Endodermal cell (in vitro differentiated cells): ENCODE results near the gene MRTFB. TPM values are rescaled to one million over a fixed set of nuclear protein-coding genes. Genes with fewer than 3 reads are reported as not detected.

Experiments used
- DNase-seq: peaks from one replicate; pipeline ENCODE4 v3.0.0-alpha.2; 2017
- H3K27ac ChIP-seq: 2 replicates; pipeline ENCODE4 v1.5.1; 2013; ENCODE audit warnings: mild to moderate bottlenecking, low read depth, low read length, moderate library complexity
- H3K27me3 ChIP-seq: 2 replicates; pipeline ENCODE4 v1.6.1; 2013; ENCODE audit warnings: mild to moderate bottlenecking, low read length, moderate library complexity; ENCODE audit not compliant: insufficient read depth, control insufficient read depth, poor library complexity, severe bottlenecking
- H3K36me3 ChIP-seq: 2 replicates; pipeline ENCODE4 v1.7.0; 2013; ENCODE audit warnings: mild to moderate bottlenecking, low read length, moderate library complexity; ENCODE audit not compliant: control insufficient read depth, insufficient read depth
- H3K4me1 ChIP-seq: one replicate; pipeline ENCODE4 v1.7.0; 2013; ENCODE audit warnings: low read length; ENCODE audit not compliant: control insufficient read depth, insufficient read depth
- H3K4me3 ChIP-seq: 2 replicates; pipeline ENCODE4 v1.5.1; 2013; ENCODE audit warnings: mild to moderate bottlenecking, low read length, moderate library complexity
- H3K9ac ChIP-seq: 2 replicates; pipeline ENCODE4 v1.6.1; 2013; ENCODE audit warnings: mild to moderate bottlenecking, low read length, moderate library complexity; ENCODE audit not compliant: poor library complexity, severe bottlenecking; ENCODE audit errors: extremely low read depth
- H3K9me3 ChIP-seq: 2 replicates; pipeline ENCODE4 v1.6.1; 2013; ENCODE audit warnings: mild to moderate bottlenecking, low read length, moderate library complexity; ENCODE audit not compliant: control insufficient read depth
- H3K27ac Mint-ChIP-seq: 2 replicates; pipeline ENCODE4 v1.8.0; 2020; ENCODE audit warnings: mixed read lengths
- H3K27me3 Mint-ChIP-seq: 2 replicates; pipeline ENCODE4 v1.8.0; 2021; ENCODE audit warnings: mild to moderate bottlenecking, mixed read lengths; ENCODE audit not compliant: insufficient read depth
- H3K36me3 Mint-ChIP-seq: 2 replicates; pipeline ENCODE4 v1.8.0; 2020; ENCODE audit warnings: low read depth, mixed read lengths
- H3K4me1 Mint-ChIP-seq: 2 replicates; pipeline ENCODE4 v1.8.0; 2020; ENCODE audit warnings: mixed read lengths
- H3K4me3 Mint-ChIP-seq: 2 replicates; pipeline ENCODE4 v1.8.0; 2020; ENCODE audit warnings: mild to moderate bottlenecking, moderate library complexity, mixed read lengths
- H3K9me3 Mint-ChIP-seq: 2 replicates; pipeline ENCODE4 v1.8.0; 2020; ENCODE audit warnings: mild to moderate bottlenecking, mixed read lengths
- WGBS, 2 experiments: methylation state at CpG; one replicate each; pipeline versions ENCODE4 v1.1.5 to v1.1.7; 2013; ENCODE audit warnings: missing lambda C conversion rate in 2 of 2, mixed read lengths in 1 of 2; ENCODE audit not compliant: insufficient coverage in 1 of 2, insufficient read length in 1 of 2; 5-methylcytosine and 5-hydroxymethylcytosine counted together
- total RNA-seq, 2 donors: library from RNA; stranded (reverse); fragmentation: NEBNext Ultra II Directional in 1 of 2; extraction: Animal tissue kit (Norgen Biotek cat#: 25700) in 1 of 2; gene quantifications; 2 replicates in 1 of 2; 3 replicates in 1 of 2; pipeline ENCODE4 v1.2.1, GENCODE V29; 2021
- TF ChIP-seq, protein P1 (sequence below): fragments of 200-600 bp; sonication (generic); conservative IDR thresholded peaks from 2 replicates; pipeline ENCODE4 v1.5.0; 2021; ENCODE audit warnings: antibody characterized with exemption, mild to moderate bottlenecking

Gene MRTFB
- total RNA-seq, 2 donors from 2014 or later: 49.4 to 58.6 TPM

DNA sequence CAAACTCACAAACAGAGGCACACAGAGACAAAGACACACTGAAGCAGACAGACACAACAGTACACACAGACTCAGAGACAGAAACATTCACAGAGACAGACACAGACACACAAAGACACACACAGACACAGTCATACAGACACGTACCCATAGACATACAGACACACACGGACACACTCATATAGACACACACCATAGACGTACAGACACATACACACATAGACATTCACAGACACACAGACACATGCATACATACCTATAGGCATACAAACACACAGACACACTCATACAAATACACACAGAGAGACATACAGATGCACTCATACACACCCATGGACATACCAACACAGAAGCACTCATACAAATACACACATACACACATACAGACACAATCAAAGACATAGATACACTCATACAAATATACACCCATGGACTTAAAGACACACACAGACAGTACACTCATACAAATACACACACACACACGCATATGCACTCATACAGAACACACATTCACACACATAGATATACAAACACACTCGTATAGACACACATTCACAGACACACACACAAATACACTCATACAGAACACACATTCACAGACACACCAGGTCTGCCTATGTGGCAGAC is 19.9 kb upstream of the MRTFB start:
- H3K27ac ChIP-seq: no peak overlapping the region

DNA sequence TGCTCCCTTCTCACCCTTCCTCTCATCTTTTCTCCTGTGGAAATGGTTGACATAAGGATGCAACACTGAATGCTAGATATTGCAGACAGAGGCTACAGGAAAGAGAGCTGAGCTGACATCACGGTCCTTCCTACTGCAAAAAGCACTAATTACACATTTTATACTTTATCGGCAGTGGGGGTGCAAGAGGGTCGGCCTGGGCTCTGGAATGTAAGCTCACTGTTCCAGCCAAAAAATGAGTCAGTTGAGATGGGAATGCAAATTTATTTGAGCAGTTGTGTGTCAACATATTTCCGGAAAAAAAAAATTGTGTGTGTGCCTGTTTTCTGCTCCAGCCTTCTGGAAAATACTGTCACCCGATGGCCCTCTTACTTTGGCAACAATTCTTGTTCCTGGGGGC is 14.1 kb upstream of the MRTFB start:
- Mint-ChIP-seq H3K27ac (no peak overlapping the region), H3K4me1 (no peaks in the 10 kb centered on the region)
- H3K27ac ChIP-seq: no peak overlapping the region

More for the DNA sequence above, 19.9 kb upstream of the MRTFB start:
- TF ChIP-seq, protein P1, sequence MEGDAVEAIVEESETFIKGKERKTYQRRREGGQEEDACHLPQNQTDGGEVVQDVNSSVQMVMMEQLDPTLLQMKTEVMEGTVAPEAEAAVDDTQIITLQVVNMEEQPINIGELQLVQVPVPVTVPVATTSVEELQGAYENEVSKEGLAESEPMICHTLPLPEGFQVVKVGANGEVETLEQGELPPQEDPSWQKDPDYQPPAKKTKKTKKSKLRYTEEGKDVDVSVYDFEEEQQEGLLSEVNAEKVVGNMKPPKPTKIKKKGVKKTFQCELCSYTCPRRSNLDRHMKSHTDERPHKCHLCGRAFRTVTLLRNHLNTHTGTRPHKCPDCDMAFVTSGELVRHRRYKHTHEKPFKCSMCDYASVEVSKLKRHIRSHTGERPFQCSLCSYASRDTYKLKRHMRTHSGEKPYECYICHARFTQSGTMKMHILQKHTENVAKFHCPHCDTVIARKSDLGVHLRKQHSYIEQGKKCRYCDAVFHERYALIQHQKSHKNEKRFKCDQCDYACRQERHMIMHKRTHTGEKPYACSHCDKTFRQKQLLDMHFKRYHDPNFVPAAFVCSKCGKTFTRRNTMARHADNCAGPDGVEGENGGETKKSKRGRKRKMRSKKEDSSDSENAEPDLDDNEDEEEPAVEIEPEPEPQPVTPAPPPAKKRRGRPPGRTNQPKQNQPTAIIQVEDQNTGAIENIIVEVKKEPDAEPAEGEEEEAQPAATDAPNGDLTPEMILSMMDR: no peak
- H3K9me3 ChIP-seq: peaks cover 8% of the 10 kb centered on the region
- Mint-ChIP-seq H3K36me3 (no peaks in the 10 kb centered on the region), H3K9me3 (peaks cover 7% of the 10 kb centered on the region), H3K27me3 (no peaks in the 10 kb centered on the region), H3K4me3 (no peak overlapping the region), H3K27ac (no peak overlapping the region), H3K4me1 (peaks cover 4% of the 10 kb centered on the region)
- peak overlapping the region; percentile 85 for H3K9ac ChIP-seq
- H3K4me1 ChIP-seq: peaks cover 10% of the 10 kb centered on the region
- no peak for DNase-seq
- H3K27me3 ChIP-seq: no peaks in the 10 kb centered on the region
- no peaks in the 10 kb centered on the region for H3K36me3 ChIP-seq
- WGBS, 2 experiments: 85 to 92% methylated on average over 2 to 5 of the region's 5 CpGs
- H3K4me3 ChIP-seq: peak overlapping the region; percentile 1

DNA sequence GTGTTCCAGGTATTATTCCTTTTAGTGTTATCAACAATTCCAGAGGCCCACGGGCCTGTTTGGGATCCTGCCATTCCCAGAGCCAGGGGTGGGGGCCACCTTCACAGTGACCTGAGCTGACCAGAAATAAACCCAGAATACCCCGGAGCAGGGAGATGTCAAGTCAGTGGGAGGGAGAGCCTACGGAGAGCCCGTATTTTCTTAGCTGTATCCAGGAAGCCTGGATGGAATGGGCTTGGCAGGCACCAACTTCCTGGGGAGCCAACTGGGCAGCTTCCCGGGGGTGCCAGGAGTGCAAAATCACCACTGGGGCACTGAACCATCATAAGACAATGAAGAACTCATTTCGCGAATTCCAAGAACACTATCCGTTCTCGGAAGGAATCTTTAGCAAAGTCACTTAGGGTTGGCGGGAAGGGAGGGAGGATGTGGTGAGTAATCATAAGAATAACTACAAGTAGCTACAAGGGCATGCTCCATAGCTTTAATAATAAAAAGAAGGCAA is 13.2 kb upstream of the MRTFB start:
- H3K4me1 Mint-ChIP-seq: no peaks in the 10 kb centered on the region
- no peaks in the 10 kb centered on the region for H3K27me3 Mint-ChIP-seq
- Histone ChIP-seq H3K9ac (no peak overlapping the region), H3K4me3 (no peak overlapping the region), H3K27me3 (no peaks in the 10 kb centered on the region), H3K36me3 (no peaks in the 10 kb centered on the region), H3K9me3 (peaks cover 17% of the 10 kb centered on the region), H3K27ac (no peak overlapping the region), H3K4me1 (no peaks in the 10 kb centered on the region)
- TF ChIP-seq, protein P1: no peak
- H3K27ac Mint-ChIP-seq: no peak overlapping the region
- 93 to 95% methylated on average over 9 to 10 of the region's 10 CpGs for WGBS, 2 experiments
- peaks cover 3% of the 10 kb centered on the region for H3K36me3 Mint-ChIP-seq
- H3K4me3 Mint-ChIP-seq: no peak overlapping the region
- no peak for DNase-seq
- peaks cover 24% of the 10 kb centered on the region for H3K9me3 Mint-ChIP-seq

More for the DNA sequence above, 14.1 kb upstream of the MRTFB start:
- Mint-ChIP-seq H3K27me3 (no peaks in the 10 kb centered on the region), H3K9me3 (peaks cover 24% of the 10 kb centered on the region), H3K4me3 (no peak overlapping the region), H3K36me3 (peaks cover 3% of the 10 kb centered on the region)
- Histone ChIP-seq H3K36me3 (no peaks in the 10 kb centered on the region), H3K27me3 (no peaks in the 10 kb centered on the region), H3K4me1 (no peaks in the 10 kb centered on the region), H3K9ac (no peak overlapping the region), H3K9me3 (peaks cover 17% of the 10 kb centered on the region), H3K4me3 (no peak overlapping the region)
- WGBS, 2 experiments: 92 to 100% methylated on average over 1 to 5 of the region's 5 CpGs
- DNase-seq: no peak
- TF ChIP-seq, protein P1: no peak
